Spleen (tissue), 11 donors: ENCODE results near the gene ANKRD31. TPM values are rescaled to one million over a fixed set of nuclear protein-coding genes. Genes with fewer than 3 reads are reported as not detected.

Experiments used
- DNase-seq: peaks from one replicate; pipeline ENCODE4 v3.0.0-alpha.2; 2020
- H3K27ac ChIP-seq, 8 donors: fragments of 200-600 bp; sonication (generic) in 7 of 8; 1 replicate in 4 of 8; 2 replicates in 4 of 8; pipeline versions ENCODE4 v1.5.0 to v1.8.0; 2016 to 2021; ENCODE audit warnings: inconsistent platforms in 4 of 8, mild to moderate bottlenecking in 4 of 8, moderate library complexity in 1 of 8
- H3K27me3 ChIP-seq, 7 donors: fragments of 200-600 bp; sonication (generic) in 6 of 7; replicated peaks in 1 of 7; 1 replicate in 4 of 7; 2 replicates in 3 of 7; pipeline versions ENCODE4 v1.5.0 to v1.8.0; 2016 to 2021; ENCODE audit warnings: inconsistent platforms in 3 of 7, mild to moderate bottlenecking in 1 of 7
- H3K36me3 ChIP-seq, 6 donors: fragments of 200-600 bp; sonication (generic) in 5 of 6; 1 replicate in 4 of 6; 2 replicates in 2 of 6; pipeline versions ENCODE4 v1.5.0 to v1.8.0; 2016 to 2021; ENCODE audit warnings: inconsistent platforms in 2 of 6
- H3K4me1 ChIP-seq, 6 donors: fragments of 200-600 bp; sonication (generic) in 5 of 6; 1 replicate in 3 of 6; 2 replicates in 3 of 6; pipeline versions ENCODE4 v1.5.0 to v1.8.0; 2016 to 2021; ENCODE audit warnings: inconsistent platforms in 3 of 6
- H3K4me3 ChIP-seq, 8 donors: fragments of 200-600 bp; sonication (generic) in 7 of 8; 1 replicate in 4 of 8; 2 replicates in 4 of 8; pipeline versions ENCODE4 v1.5.0 to v1.8.0; 2016 to 2021; ENCODE audit warnings: inconsistent platforms in 4 of 8, mild to moderate bottlenecking in 4 of 8, moderate library complexity in 2 of 8
- H3K9me3 ChIP-seq, 8 donors: fragments of 200-600 bp; sonication (generic) in 7 of 8; 1 replicate in 4 of 8; 2 replicates in 4 of 8; pipeline versions ENCODE4 v1.5.0 to v1.8.0; 2016 to 2021; ENCODE audit warnings: inconsistent platforms in 4 of 8
- CTCF ChIP-seq, 11 experiments: fragments of 200-600 bp in 7 of 11; fragments of 450-650 bp in 4 of 11; sonication (generic) in 4 of 11; IDR thresholded peaks in 8 of 11; conservative IDR thresholded peaks in 3 of 11; 1 replicate in 7 of 11; 2 replicates in 4 of 11; pipeline versions ENCODE4 v1.4.0 to v1.8.0; 2016 to 2021; ENCODE audit warnings: antibody characterized with exemption in 11 of 11, inconsistent platforms in 4 of 11, mild to moderate bottlenecking in 1 of 11
- POLR2A ChIP-seq, 3 donors: fragments of 450-650 bp; IDR thresholded peaks; one replicate each; pipeline ENCODE4 v1.5.1; 2017; ENCODE audit warnings: antibody characterized with exemption in 3 of 3, mild to moderate bottlenecking in 1 of 3
- POLR2AphosphoS5 ChIP-seq, 3 donors: sonication (generic); formaldehyde crosslinking; IDR thresholded peaks; one replicate each; pipeline ENCODE4 v1.5.1; 2017; ENCODE audit warnings: antibody characterized with exemption in 3 of 3
- WGBS, 5 donors: extraction: QIAGEN DNeasy Blood & Tissue Kit in 3 of 5; methylation state at CpG; one replicate each; pipeline versions ENCODE4 v1.1.5 to v1.1.7; 2013 to 2018; 5-methylcytosine and 5-hydroxymethylcytosine counted together
- intact Hi-C: fragments of 100-400 bp; cut with DNase I; formaldehyde crosslinking; loops from one replicate; pipeline ENCODE4 v1.15.0; 2023; ENCODE audit warnings: low total_unique reads
- polyA plus RNA-seq, 3 donors: library from polyadenylated mRNA; stranded (reverse); fragments of 200-250 nt; gene quantifications; one replicate each; pipeline ENCODE4 v1.2.1, GENCODE V29; 2013
- total RNA-seq, 7 donors: library from RNA; depleted of rRNA in 3 of 7; stranded (reverse); fragments of >200 nt in 3 of 7; fragmentation: NEBNext Ultra II Directional in 4 of 7; extraction: Animal tissue kit (Norgen Biotek cat#: 25700) in 4 of 7; gene quantifications; one replicate each; pipeline versions ENCODE4 v1.1.0 to v1.2.1, GENCODE V29; 2016 to 2021
- donor health status: healthy with polysubstance abuse.
- donor health status: DM: no; HTN: no; CAD: no; lungs with moderate emphysema.
- donor health status: DM: no; HTN: no; CAD: no.
- donor health status: Bipolar disorder and iron deficiency.
- donor health status: healthy.
- donor health status: DM: no; HTN: no; CAD: no.
- donor health status: DM: yes; HTN: yes; CAD: no.

Gene ANKRD31
- total and polyA plus RNA-seq, 10 donors = 0.03 to 0.51 (median 0.22) TPM

- peak; percentile 84 for DNase-seq
- H3K27ac ChIP-seq = peak within 1 kb of the TSS; percentile 80 to 92 (median 90)
- intact Hi-C loops = no loop called here
- H3K4me3 ChIP-seq = peak within 1 kb of the TSS; percentile 70 to 96 (median 88)
- no peaks in the 10 kb centered on the region for H3K9me3 ChIP-seq
- TF ChIP-seq POLR2A (IDR thresholded peaks at IDR 0.05) (no peak), POLR2AphosphoS5 (IDR thresholded peaks at IDR 0.05) (peak in 2 of 3 donors; percentile 64 to 71)
- H3K4me1 ChIP-seq = peaks cover 0 to 79% (median 56%) of the 10 kb centered on the region in 6 donors
- peaks cover 0 to 62% (median 15%) of the 10 kb centered on the region in 7 donors for H3K27me3 ChIP-seq
- no peaks in the 10 kb centered on the region for H3K36me3 ChIP-seq
- WGBS, 5 donors = 1 to 3% (median 1%) methylated on average over 27 to 74 of the region's 74 CpGs
These were observed 184.3 kb downstream of the ANKRD31 start, which contains the start of gene GCNT4 for GRCh38 chr5:75052192-75053053. GCNT4 (minus strand) TSS chr5:75052558; CDS start chr5:75030037, 22,521 bp downstream.

GRCh38 chr5:75051217-75051751 is 185.4 kb downstream of the ANKRD31 start:
- intact Hi-C loops = no loop called here
- no peaks in the 10 kb centered on the region for H3K9me3 ChIP-seq

GRCh38 chr5:75050415-75050814 is 186.3 kb downstream of the ANKRD31 start:
- Histone ChIP-seq H3K4me3 (peak overlapping the region in 2 of 8 donors; percentile 94 to 96), H3K9me3 (no peaks in the 10 kb centered on the region), H3K4me1 (peaks cover 0 to 76% (median 54%) of the 10 kb centered on the region in 6 donors), H3K27me3 (peaks cover 0 to 50% (median 15%) of the 10 kb centered on the region in 7 donors), H3K27ac (peak overlapping the region in 1 of 8 donors; percentile 92), H3K36me3 (peaks cover 0 to 11% (median 0%) of the 10 kb centered on the region in 6 donors)
- WGBS, 5 donors = 85 to 90% (median 88%) methylated on average over 11 of the region's 11 CpGs
- TF ChIP-seq CTCF (IDR thresholded peaks at IDR 0.05 in 8 of 11, conservative IDR thresholded peaks at IDR 0.05 in 3 of 11) (no peak), POLR2AphosphoS5 (IDR thresholded peaks at IDR 0.05) (no peak), POLR2A (IDR thresholded peaks at IDR 0.05) (no peak)
- peak; percentile 69 for DNase-seq
- intact Hi-C loops = no loop called here

More at GRCh38 chr5:75051217-75051751, 185.4 kb downstream of the ANKRD31 start:
- TF ChIP-seq POLR2A (IDR thresholded peaks at IDR 0.05) = no peak
- no peak for TF ChIP-seq POLR2AphosphoS5 (IDR thresholded peaks at IDR 0.05)
- Histone ChIP-seq H3K27ac (peak overlapping the region in 3 of 8 donors; percentile 88 to 92 (median 90)), H3K36me3 (peaks cover 0 to 4% (median 0%) of the 10 kb centered on the region in 6 donors), H3K4me3 (peak overlapping the region in 3 of 8 donors; percentile 90 to 96 (median 94)), H3K27me3 (peaks cover 0 to 58% (median 15%) of the 10 kb centered on the region in 7 donors), H3K4me1 (peaks cover 0 to 76% (median 54%) of the 10 kb centered on the region in 6 donors)
- peak; percentile 56 for DNase-seq
- 64 to 78% (median 68%) methylated on average over 7 of the region's 7 CpGs for WGBS, 5 donors

GRCh38 chr5:75049456-75050351 is 187.0 kb downstream of the ANKRD31 start:
- Histone ChIP-seq H3K27me3 (peaks cover 0 to 43% (median 15%) of the 10 kb centered on the region in 7 donors), H3K9me3 (no peaks in the 10 kb centered on the region), H3K4me3 (peak overlapping the region in 1 of 8 donors; percentile 94), H3K4me1 (peaks cover 0 to 70% (median 53%) of the 10 kb centered on the region in 6 donors), H3K27ac (no peak overlapping the region), H3K36me3 (peaks cover 0 to 11% (median 0%) of the 10 kb centered on the region in 6 donors)
- TF ChIP-seq CTCF (IDR thresholded peaks at IDR 0.05 in 8 of 11, conservative IDR thresholded peaks at IDR 0.05 in 3 of 11) = peak; percentile 57 to 84 (median 75)
- TF ChIP-seq POLR2A (IDR thresholded peaks at IDR 0.05) = no peak
- TF ChIP-seq POLR2AphosphoS5 (IDR thresholded peaks at IDR 0.05) = peak in 1 of 3 donors; percentile 24
- DNase-seq = peak; percentile 74
- intact Hi-C loops = loop anchor here (10.0 kb wide), 1 partner anchor 115 kb away; no protein-coding TSS in a partner anchor
- WGBS, 5 donors = 55 to 63% (median 58%) methylated on average over 11 of the region's 11 CpGs
